Pancreas (tissue), 10 donors: ENCODE data around the gene SHF. TPM values are rescaled to one million over a fixed set of nuclear protein-coding genes. Genes with fewer than 3 reads are reported as not detected.

Experiments used
- ATAC-seq, 4 donors: fragments of 200-7000 bp; cut with Tn5 transposase; one replicate each; pipeline versions ENCODE4 v1.8.0 to v1.9.1; 2020; ENCODE audit warnings: mild to moderate bottlenecking in 4 of 4, moderate library complexity in 4 of 4
- DNase-seq, 6 donors: peaks; one replicate each; pipeline ENCODE4 v3.0.0-alpha.2; 2020
- FAIRE-seq: peaks from 2 replicates; lab custom pipeline; 2012; peaks lifted over from hg19 to GRCh38; lab: Jason Lieb, UNC
- H3K27ac ChIP-seq, 4 donors: fragments of 200-600 bp; sonication (generic); 1 replicate in 3 of 4; 2 replicates in 1 of 4; pipeline versions ENCODE4 v1.5.0 to v1.8.0; 2020
- H3K27me3 ChIP-seq, 4 donors: fragments of 200-600 bp; one replicate each; pipeline ENCODE4 v1.8.0; 2021
- H3K36me3 ChIP-seq, 3 donors: fragments of 200-600 bp; sonication (generic) in 1 of 3; one replicate each; pipeline versions ENCODE4 v1.5.0 to v1.8.0; 2020 to 2021
- H3K4me1 ChIP-seq, 3 donors: fragments of 200-600 bp; one replicate each; pipeline ENCODE4 v1.8.0; 2021
- H3K4me3 ChIP-seq, 4 donors: fragments of 200-600 bp; sonication (generic) in 2 of 4; one replicate each; pipeline versions ENCODE4 v1.5.0 to v1.8.0; 2020 to 2021
- H3K9me3 ChIP-seq, 4 donors: fragments of 200-600 bp; one replicate each; pipeline ENCODE4 v1.8.0; 2021
- WGBS, 2 donors: extraction: QIAGEN DNeasy Blood & Tissue Kit; methylation state at CpG; one replicate each; pipeline ENCODE4 v1.1.7; 2013; 5-methylcytosine and 5-hydroxymethylcytosine counted together
- intact Hi-C, 3 donors: fragments of 100-400 bp; cut with DNase I; formaldehyde crosslinking; loops; one replicate each; pipeline versions ENCODE4 v1.11.1 to v1.14.2; 2022
- polyA plus RNA-seq, 2 donors: library from polyadenylated mRNA; stranded (reverse); fragments of 200-250 nt; gene quantifications; one replicate each; pipeline ENCODE4 v1.2.3, GENCODE V29; 2013
- total RNA-seq, 6 donors: library from RNA; stranded (reverse); fragmentation: NEBNext Ultra II Directional in 4 of 6; extraction: Animal tissue kit (Norgen Biotek cat#: 25700) in 4 of 6; gene quantifications; one replicate each; pipeline versions ENCODE4 v1.2.1 to v1.2.4, GENCODE V29; 2021 to 2023
- TF ChIP-seq, protein P1 (sequence below), 4 donors: fragments of 200-600 bp; sonication (generic) in 3 of 4; IDR thresholded peaks; one replicate each; pipeline versions ENCODE4 v1.5.0 to v1.8.0; 2021; ENCODE audit warnings: antibody characterized with exemption in 4 of 4
- donor health status: healthy with polysubstance abuse.
- donor health status: DM: no; HTN: no; CAD: no; lungs with moderate emphysema.
- donor health status: DM: no; HTN: no; CAD: no.
- donor health status: control.
- donor health status: control.
- donor health status: Bipolar disorder and iron deficiency.
- donor health status: DM: yes; HTN: yes; CAD: no.
- donor health status: DM: no; HTN: no; CAD: no.
- donor health status: DM: no; HTN: no; CAD: no.
- donor health status: DM: yes; HTN: yes; CAD: no.

The SHF gene
- total and polyA plus RNA-seq, 8 donors = 1.0 to 3.7 (median 2.0) TPM

DNA sequence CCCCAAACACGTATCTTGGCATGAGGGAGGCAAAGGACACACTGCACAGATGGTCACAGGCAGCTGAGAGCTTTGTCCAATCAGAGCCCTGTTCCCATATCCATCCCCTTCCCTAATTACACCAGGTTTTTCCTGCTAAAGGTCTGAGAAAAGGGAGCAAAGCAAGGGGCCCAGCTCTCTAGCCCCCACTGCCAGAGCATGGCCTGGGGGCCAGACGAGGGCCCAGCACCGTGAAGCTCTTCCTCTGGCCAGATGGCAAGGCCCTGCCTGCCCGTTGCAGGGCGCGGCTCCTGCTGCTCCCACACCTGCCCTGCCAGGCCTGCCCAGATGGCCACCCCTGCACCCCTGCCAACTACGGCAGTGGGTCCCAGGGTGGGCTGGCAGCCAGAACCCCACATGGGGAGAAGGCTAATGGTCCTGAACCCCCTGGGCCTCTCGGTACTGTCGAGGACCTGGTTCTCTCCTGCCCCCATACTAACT lies 3.2 kb downstream of the SHF start:
- H3K9me3 ChIP-seq = no peaks in the 10 kb centered on the region
- WGBS, 2 donors = 80 to 89% methylated on average over 9 of the region's 9 CpGs
- no peaks in the 10 kb centered on the region for H3K27me3 ChIP-seq
- H3K36me3 ChIP-seq = no peaks in the 10 kb centered on the region
- DNase-seq = peak in 1 of 6 donors; percentile 19
- no peak for FAIRE-seq
- peaks cover 0 to 3% (median 0%) of the 10 kb centered on the region in 3 donors for H3K4me1 ChIP-seq
- intact Hi-C loops = no loop called here
- ATAC-seq = no peak
- no peak overlapping the region for H3K27ac ChIP-seq
- H3K4me3 ChIP-seq = no peak overlapping the region
- TF ChIP-seq, protein P1, sequence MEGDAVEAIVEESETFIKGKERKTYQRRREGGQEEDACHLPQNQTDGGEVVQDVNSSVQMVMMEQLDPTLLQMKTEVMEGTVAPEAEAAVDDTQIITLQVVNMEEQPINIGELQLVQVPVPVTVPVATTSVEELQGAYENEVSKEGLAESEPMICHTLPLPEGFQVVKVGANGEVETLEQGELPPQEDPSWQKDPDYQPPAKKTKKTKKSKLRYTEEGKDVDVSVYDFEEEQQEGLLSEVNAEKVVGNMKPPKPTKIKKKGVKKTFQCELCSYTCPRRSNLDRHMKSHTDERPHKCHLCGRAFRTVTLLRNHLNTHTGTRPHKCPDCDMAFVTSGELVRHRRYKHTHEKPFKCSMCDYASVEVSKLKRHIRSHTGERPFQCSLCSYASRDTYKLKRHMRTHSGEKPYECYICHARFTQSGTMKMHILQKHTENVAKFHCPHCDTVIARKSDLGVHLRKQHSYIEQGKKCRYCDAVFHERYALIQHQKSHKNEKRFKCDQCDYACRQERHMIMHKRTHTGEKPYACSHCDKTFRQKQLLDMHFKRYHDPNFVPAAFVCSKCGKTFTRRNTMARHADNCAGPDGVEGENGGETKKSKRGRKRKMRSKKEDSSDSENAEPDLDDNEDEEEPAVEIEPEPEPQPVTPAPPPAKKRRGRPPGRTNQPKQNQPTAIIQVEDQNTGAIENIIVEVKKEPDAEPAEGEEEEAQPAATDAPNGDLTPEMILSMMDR (IDR thresholded peaks at IDR 0.05) = no peak

DNA sequence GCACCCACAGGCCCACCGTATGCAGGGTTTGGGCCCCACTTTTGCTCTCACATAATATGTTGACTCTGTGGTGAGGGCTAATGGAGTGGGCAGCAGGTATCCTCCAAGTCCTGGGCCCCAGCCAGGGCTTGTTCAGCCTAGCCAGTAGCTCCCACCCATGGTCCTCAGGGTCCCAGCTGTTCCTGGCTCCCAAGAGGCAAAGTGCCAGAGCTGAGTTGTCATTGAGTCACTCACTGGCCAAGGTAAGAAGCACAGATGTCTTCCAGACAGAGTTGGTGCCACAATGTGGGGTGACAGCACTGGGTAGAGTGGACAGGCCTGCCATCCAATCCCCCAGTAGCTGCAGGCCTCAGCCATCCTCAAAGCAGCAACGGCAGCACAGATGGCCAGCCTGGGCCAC lies 4.3 kb downstream of the SHF start:
- Histone ChIP-seq H3K4me3 (no peak overlapping the region), H3K4me1 (peaks cover 0 to 2% (median 0%) of the 10 kb centered on the region in 3 donors), H3K9me3 (no peaks in the 10 kb centered on the region), H3K36me3 (no peaks in the 10 kb centered on the region), H3K27me3 (no peaks in the 10 kb centered on the region), H3K27ac (no peak overlapping the region)
- TF ChIP-seq, protein P1 (IDR thresholded peaks at IDR 0.05) = no peak
- intact Hi-C loops = no loop called here
- WGBS, 2 donors = 80 to 92% methylated on average over 2 of the region's 2 CpGs
- FAIRE-seq (no peak), DNase-seq (peak in 1 of 6 donors; percentile 26), ATAC-seq (no peak)

GRCh38 chr15:45182996-45183395 lies 4.8 kb downstream of the SHF start:
- H3K4me1 ChIP-seq = no peaks in the 10 kb centered on the region
- H3K27ac ChIP-seq = no peak overlapping the region
- TF ChIP-seq, protein P1 (IDR thresholded peaks at IDR 0.05) = no peak
- 39 to 57% methylated on average over 1 of the region's 1 CpG for WGBS, 2 donors
- no peaks in the 10 kb centered on the region for H3K36me3 ChIP-seq
- no peak overlapping the region for H3K4me3 ChIP-seq
- FAIRE-seq = no peak
- H3K9me3 ChIP-seq = no peaks in the 10 kb centered on the region
- no peak for ATAC-seq
- H3K27me3 ChIP-seq = no peaks in the 10 kb centered on the region
- DNase-seq = no peak
- intact Hi-C loops = no loop called here

DNA sequence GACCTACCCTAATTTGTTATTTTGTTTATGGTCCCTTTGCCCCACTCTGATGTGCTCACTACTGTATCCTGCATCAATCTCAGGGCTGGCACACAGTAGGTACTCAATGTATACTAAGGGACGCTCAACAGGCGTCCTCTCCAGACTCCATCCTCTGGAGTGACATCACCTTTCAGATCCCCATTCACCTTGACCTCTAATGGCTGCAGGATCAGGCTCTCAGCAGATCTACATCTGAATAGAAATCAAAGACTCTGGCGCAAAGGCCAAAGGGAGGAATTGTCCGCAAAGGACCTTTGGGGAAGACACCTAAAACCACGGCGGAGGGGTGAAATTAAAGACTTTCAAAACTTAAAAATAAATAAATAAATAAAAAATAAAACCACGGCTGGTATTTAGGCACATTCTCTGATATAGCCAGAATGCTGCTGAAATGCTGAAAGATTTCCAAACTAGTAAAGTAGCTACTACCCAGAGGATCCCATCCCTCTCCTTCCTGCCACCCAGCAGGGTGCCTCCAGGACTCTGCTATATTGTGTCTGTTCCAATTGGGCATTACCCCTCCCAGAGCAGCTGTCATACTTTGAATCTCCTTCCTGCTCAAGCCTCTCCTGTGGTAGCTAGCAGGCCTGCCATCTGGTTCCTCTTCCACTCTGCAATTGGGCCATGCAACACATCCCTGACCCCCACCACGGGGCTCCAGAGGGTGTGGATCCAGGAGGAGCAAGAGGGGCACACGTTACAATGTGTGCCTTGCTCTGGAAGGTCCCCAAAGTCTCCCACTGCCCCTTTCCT lies 6.1 kb downstream of the SHF start:
- DNase-seq = peak in 1 of 6 donors; percentile 22
- 75 to 82% methylated on average over 9 of the region's 9 CpGs for WGBS, 2 donors
- no peaks in the 10 kb centered on the region for H3K4me1 ChIP-seq
- H3K9me3 ChIP-seq = no peaks in the 10 kb centered on the region
- intact Hi-C loops = no loop called here
- no peak overlapping the region for H3K4me3 ChIP-seq
- peak in 1 of 4 donors; percentile 6 for ATAC-seq
- TF ChIP-seq, protein P1 (IDR thresholded peaks at IDR 0.05) = no peak
- no peaks in the 10 kb centered on the region for H3K36me3 ChIP-seq
- no peak overlapping the region for H3K27ac ChIP-seq
- FAIRE-seq = no peak
- no peaks in the 10 kb centered on the region for H3K27me3 ChIP-seq
